ENCODE measurements around the gene E2F1.
A peak's percentile ranks its signal among the peaks of the same experiment; 100 is the strongest.

Gene E2F1

DNA sequence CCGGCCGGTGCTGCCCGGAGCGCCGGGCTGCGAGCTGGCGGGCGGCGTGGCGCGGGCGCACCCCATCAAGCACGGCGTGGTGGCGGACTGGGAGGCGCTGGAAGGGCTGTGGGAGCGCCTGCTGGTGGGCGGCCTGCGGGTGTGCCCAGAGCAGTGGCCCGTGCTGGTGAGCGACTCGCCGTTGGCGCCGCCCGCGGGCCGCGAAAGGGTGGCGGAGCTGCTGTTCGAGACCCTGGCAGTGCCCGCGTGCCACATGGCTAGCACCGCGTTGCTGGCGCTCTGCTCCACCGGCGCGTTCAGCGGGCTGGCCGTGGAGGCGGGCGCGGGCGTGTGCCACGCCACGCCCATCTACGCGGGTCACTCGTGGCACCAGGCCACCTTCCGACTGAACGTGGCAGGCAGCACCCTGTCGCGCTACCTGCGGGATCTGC, 18.9 kb downstream of the E2F1 start:
- Histone ChIP-seq H3K27ac (ENCODE audit: low read depth, low read length) (no peak overlapping the region), H2BK5ac (ENCODE audit: low read depth, low read length, poor library complexity) (no peak overlapping the region), H3K23ac (ENCODE audit: low read length) (no peak overlapping the region), H4K8ac (ENCODE audit: low read depth, low read length) (no peak overlapping the region), H3K9me3 (ENCODE audit: insufficient read depth, low read depth, low read length) (no peaks in the 10 kb centered on the region), H3K4me3 (ENCODE audit: low read depth, low read length) (peak overlapping the region; percentile 57), H3K79me1 (ENCODE audit: low read length) (peaks cover 10% of the 10 kb centered on the region), H3K4me2 (ENCODE audit: low read length) (peak overlapping the region; percentile 55), H3K36me3 (ENCODE audit: control insufficient read depth in 1 of 2, insufficient read depth in 2 of 2, low read length in 2 of 2) (peaks cover 42 to 52% of the 10 kb centered on the region in 2 experiments), H2AK5ac (ENCODE audit: low read length) (no peak overlapping the region), H3K18ac (ENCODE audit: low read length) (no peak overlapping the region), H3K4me1 (ENCODE audit: control insufficient read depth in 1 of 2, insufficient read depth in 2 of 2, low read length in 2 of 2) (peaks cover 11 to 12% of the 10 kb centered on the region in 2 experiments), H3K14ac (ENCODE audit: low read length) (no peak overlapping the region), H3K27me3 (ENCODE audit: insufficient read depth, low read length) (no peaks in the 10 kb centered on the region), H3K9ac (ENCODE audit: low read length) (no peak overlapping the region), H2BK120ac (ENCODE audit: insufficient read depth, low read length, poor library complexity) (no peak overlapping the region), H3K79me2 (ENCODE audit: control insufficient read depth, insufficient read depth, low read length, poor library complexity) (peaks cover 7% of the 10 kb centered on the region), H3K4ac (ENCODE audit: low read depth, low read length) (no peak overlapping the region), H2AFZ (ENCODE audit: insufficient read depth, low read length, poor library complexity) (no peak overlapping the region), H4K12ac (ENCODE audit: low read depth, low read length) (no peak overlapping the region), H2BK12ac (ENCODE audit: low read length) (no peak overlapping the region), H4K91ac (ENCODE audit: low read depth, low read length) (no peak overlapping the region)
- WGBS (ENCODE audit: extremely low coverage, insufficient coverage, insufficient read length) = no CpG with 5 or more reads among the region's 55 CpGs
- peak in 1 of 2 donors; percentile 47 for DNase-seq

DNA sequence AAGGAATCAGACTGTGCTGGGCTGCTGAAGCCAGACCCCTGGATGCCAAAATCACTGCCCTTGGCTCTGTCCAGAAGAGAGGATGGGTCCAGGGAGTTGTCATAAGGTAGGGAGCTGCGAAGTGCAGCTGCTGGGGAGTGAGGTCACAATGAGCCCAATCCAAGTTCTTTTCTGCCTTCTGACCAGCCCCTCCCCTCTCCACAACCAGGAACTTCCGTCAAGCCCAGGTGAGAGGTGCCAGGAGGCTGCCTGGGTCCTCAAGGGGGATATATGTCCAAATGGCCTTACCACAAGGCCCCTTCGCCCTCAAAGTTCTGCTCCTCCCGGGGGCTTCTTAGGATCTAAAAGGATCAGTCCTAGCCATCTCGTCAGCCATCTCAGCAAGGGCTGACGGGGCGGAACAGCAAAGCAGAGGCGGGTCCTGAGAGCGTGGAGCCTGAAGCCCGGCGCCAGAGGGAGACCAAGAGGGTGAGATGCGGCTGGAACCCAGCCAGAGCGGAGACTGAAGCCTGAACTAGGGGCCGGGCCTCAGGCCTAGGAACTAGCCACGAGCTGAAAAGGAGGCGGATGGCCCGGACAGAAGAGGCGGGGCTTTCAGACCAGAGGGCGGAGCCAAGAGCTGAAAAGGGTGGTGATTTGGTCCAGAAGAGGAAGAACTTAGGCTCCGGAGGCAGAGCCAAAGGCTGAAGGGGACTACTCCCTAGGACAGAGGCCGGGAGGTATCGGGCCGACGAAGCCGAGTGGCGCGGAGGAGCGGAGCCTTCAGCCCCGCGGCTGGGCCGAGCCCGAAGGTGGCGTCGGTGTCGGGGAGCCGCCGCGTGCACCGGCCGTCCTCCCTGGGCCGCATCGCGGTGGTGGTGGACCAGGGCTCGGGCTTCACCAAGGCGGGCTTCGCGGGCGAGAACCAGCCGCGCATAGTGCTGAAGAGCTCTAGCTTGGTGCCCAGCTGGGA, 19.6 kb downstream of the E2F1 start, which contains the start of gene ACTL10:
Gene ACTL10, plus strand, starts transcription at position 651 of the 952 bp plus-strand sequence. CDS start 555 bp downstream, outside the sequence.
- no peak within 1 kb of the TSS for H4K91ac ChIP-seq (ENCODE audit: low read depth, low read length)
- WGBS (ENCODE audit: extremely low coverage, insufficient coverage, insufficient read length) = no CpG with 5 or more reads among the region's 50 CpGs

DNA sequence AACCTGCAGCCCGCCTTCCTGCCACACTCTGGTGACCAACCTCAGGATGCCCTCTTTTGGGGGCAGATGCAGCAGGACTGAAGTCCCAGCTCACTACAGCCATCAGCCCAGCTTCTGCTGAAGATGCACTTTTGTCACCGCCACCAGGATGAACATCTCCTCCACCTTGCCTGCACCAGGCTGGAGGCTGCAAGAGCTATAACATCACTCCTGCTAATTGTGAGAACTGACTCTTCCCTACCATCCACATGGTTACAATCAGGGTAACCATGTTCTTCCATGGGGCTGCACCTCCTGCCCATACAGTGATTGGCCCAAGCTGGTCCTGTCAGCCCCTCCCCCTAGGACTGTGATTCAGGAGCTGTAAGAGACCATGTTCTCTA, 21.4 kb downstream of the E2F1 start:
- Histone ChIP-seq H3K14ac (ENCODE audit: low read length) (no peak overlapping the region), H3K36me3 (ENCODE audit: control insufficient read depth in 1 of 2, insufficient read depth in 2 of 2, low read length in 2 of 2) (peaks cover 35 to 36% of the 10 kb centered on the region in 2 experiments), H2AK5ac (ENCODE audit: low read length) (no peak overlapping the region), H2AFZ (ENCODE audit: insufficient read depth, low read length, poor library complexity) (no peak overlapping the region), H3K9me3 (ENCODE audit: insufficient read depth, low read depth, low read length) (no peaks in the 10 kb centered on the region), H3K79me2 (ENCODE audit: control insufficient read depth, insufficient read depth, low read length, poor library complexity) (peaks cover 7% of the 10 kb centered on the region), H4K91ac (ENCODE audit: low read depth, low read length) (no peak overlapping the region), H2BK120ac (ENCODE audit: insufficient read depth, low read length, poor library complexity) (no peak overlapping the region), H3K4me3 (ENCODE audit: low read depth, low read length) (no peak overlapping the region), H3K9ac (ENCODE audit: low read length) (no peak overlapping the region), H3K27ac (ENCODE audit: low read depth, low read length) (no peak overlapping the region), H3K23ac (ENCODE audit: low read length) (no peak overlapping the region), H2BK5ac (ENCODE audit: low read depth, low read length, poor library complexity) (no peak overlapping the region), H3K4me1 (ENCODE audit: control insufficient read depth in 1 of 2, insufficient read depth in 2 of 2, low read length in 2 of 2) (peaks cover 11 to 12% of the 10 kb centered on the region in 2 experiments), H3K4ac (ENCODE audit: low read depth, low read length) (no peak overlapping the region), H3K18ac (ENCODE audit: low read length) (no peak overlapping the region), H4K12ac (ENCODE audit: low read depth, low read length) (no peak overlapping the region), H3K79me1 (ENCODE audit: low read length) (peaks cover 10% of the 10 kb centered on the region), H2BK12ac (ENCODE audit: low read length) (no peak overlapping the region), H3K27me3 (ENCODE audit: insufficient read depth, low read length) (no peaks in the 10 kb centered on the region), H3K4me2 (ENCODE audit: low read length) (no peak overlapping the region), H4K8ac (ENCODE audit: low read depth, low read length) (no peak overlapping the region)
- no CpG with 5 or more reads among the region's 2 CpGs for WGBS (ENCODE audit: extremely low coverage, insufficient coverage, insufficient read length)
- no peak for DNase-seq

More for the DNA sequence above, 19.6 kb downstream of the E2F1 start, which contains the start of gene ACTL10:
- Histone ChIP-seq H3K4me1 (ENCODE audit: control insufficient read depth in 1 of 2, insufficient read depth in 2 of 2, low read length in 2 of 2) (peaks cover 11 to 12% of the 10 kb centered on the region in 2 experiments), H3K18ac (ENCODE audit: low read length) (no peak within 1 kb of the TSS), H3K23ac (ENCODE audit: low read length) (no peak within 1 kb of the TSS), H3K27ac (ENCODE audit: low read depth, low read length) (no peak within 1 kb of the TSS), H4K12ac (ENCODE audit: low read depth, low read length) (no peak within 1 kb of the TSS), H4K8ac (ENCODE audit: low read depth, low read length) (no peak within 1 kb of the TSS), H3K4me2 (ENCODE audit: low read length) (peak within 1 kb of the TSS; percentile 55), H3K27me3 (ENCODE audit: insufficient read depth, low read length) (no peaks in the 10 kb centered on the region), H3K4me3 (ENCODE audit: low read depth, low read length) (peak within 1 kb of the TSS; percentile 57), H3K9ac (ENCODE audit: low read length) (no peak within 1 kb of the TSS), H3K4ac (ENCODE audit: low read depth, low read length) (no peak within 1 kb of the TSS), H2BK5ac (ENCODE audit: low read depth, low read length, poor library complexity) (no peak within 1 kb of the TSS), H3K79me1 (ENCODE audit: low read length) (peaks cover 10% of the 10 kb centered on the region), H2AFZ (ENCODE audit: insufficient read depth, low read length, poor library complexity) (no peak within 1 kb of the TSS), H3K36me3 (ENCODE audit: control insufficient read depth in 1 of 2, insufficient read depth in 2 of 2, low read length in 2 of 2) (peaks cover 42 to 46% of the 10 kb centered on the region in 2 experiments), H2BK12ac (ENCODE audit: low read length) (no peak within 1 kb of the TSS), H3K9me3 (ENCODE audit: insufficient read depth, low read depth, low read length) (no peaks in the 10 kb centered on the region), H3K14ac (ENCODE audit: low read length) (no peak within 1 kb of the TSS), H2AK5ac (ENCODE audit: low read length) (no peak within 1 kb of the TSS), H3K79me2 (ENCODE audit: control insufficient read depth, insufficient read depth, low read length, poor library complexity) (peaks cover 7% of the 10 kb centered on the region), H2BK120ac (ENCODE audit: insufficient read depth, low read length, poor library complexity) (no peak within 1 kb of the TSS)
- peak; percentile 93 to 94 for DNase-seq

DNA sequence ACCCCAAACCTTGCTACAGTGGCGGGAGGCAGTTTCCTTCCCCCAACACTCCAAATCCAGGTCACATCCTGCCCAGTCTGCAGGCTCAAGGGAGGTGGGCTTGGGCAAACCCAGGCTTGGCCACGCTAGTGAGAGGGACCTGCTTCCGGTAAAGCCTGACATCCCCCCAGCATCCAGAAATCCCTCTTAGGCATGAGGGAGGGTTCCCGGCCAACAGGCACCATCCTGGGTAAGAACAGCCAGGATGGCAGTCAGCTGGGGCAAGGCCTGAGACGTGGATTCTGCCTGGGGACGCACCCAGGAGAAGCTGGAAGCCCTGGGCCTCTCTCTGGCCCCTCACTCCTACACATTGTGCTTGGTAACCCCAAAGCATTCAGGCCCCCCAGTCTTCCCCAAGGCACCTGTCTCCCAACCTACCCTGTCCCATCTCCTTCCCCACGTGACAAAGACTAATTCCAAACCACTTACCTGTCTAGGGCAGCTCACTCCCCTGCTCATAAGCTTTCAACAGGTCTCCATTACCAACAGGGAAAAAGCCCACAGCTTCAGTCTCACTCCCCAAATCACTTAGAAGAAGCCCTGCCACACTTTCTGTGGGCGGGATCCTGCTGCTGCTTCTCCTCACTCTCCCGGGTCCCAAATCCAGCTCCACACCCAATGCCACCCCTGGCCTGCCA, 22.0 kb downstream of the E2F1 start:
- no peaks in the 10 kb centered on the region for H3K9me3 ChIP-seq (ENCODE audit: insufficient read depth, low read depth, low read length)

More for the DNA sequence above, 22.0 kb downstream of the E2F1 start:
- H3K79me2 ChIP-seq (ENCODE audit: control insufficient read depth, insufficient read depth, low read length, poor library complexity) = peaks cover 7% of the 10 kb centered on the region
- H3K27ac ChIP-seq (ENCODE audit: low read depth, low read length) = peak overlapping the region; percentile 53
- peak overlapping the region; percentile 94 for H3K14ac ChIP-seq (ENCODE audit: low read length)
- H2BK12ac ChIP-seq (ENCODE audit: low read length) = peak overlapping the region; percentile 11
- H2AK5ac ChIP-seq (ENCODE audit: low read length) = peak overlapping the region; percentile 16
- H3K18ac ChIP-seq (ENCODE audit: low read length) = peak overlapping the region; percentile 87
- H2BK120ac ChIP-seq (ENCODE audit: insufficient read depth, low read length, poor library complexity) = peak overlapping the region; percentile 85
- peak overlapping the region; percentile 71 for H3K4ac ChIP-seq (ENCODE audit: low read depth, low read length)
- H3K4me1 ChIP-seq (ENCODE audit: control insufficient read depth in 1 of 2, insufficient read depth in 2 of 2, low read length in 2 of 2) = peaks cover 11 to 12% of the 10 kb centered on the region in 2 experiments
- no peak overlapping the region for H3K23ac ChIP-seq (ENCODE audit: low read length)
- peak overlapping the region; percentile 90 for H3K4me2 ChIP-seq (ENCODE audit: low read length)
- H4K91ac ChIP-seq (ENCODE audit: low read depth, low read length) = peak overlapping the region; percentile 97
- H4K8ac ChIP-seq (ENCODE audit: low read depth, low read length) = peak overlapping the region; percentile 99
- H3K27me3 ChIP-seq (ENCODE audit: insufficient read depth, low read length) = no peaks in the 10 kb centered on the region
- no peak for DNase-seq
- peaks cover 35 to 36% of the 10 kb centered on the region in 2 experiments for H3K36me3 ChIP-seq (ENCODE audit: control insufficient read depth in 1 of 2, insufficient read depth in 2 of 2, low read length in 2 of 2)
- peak overlapping the region; percentile 95 for H4K12ac ChIP-seq (ENCODE audit: low read depth, low read length)
- H3K9ac ChIP-seq (ENCODE audit: low read length) = peak overlapping the region; percentile 83
- H2BK5ac ChIP-seq (ENCODE audit: low read depth, low read length, poor library complexity) = peak overlapping the region; percentile 75
- H3K4me3 ChIP-seq (ENCODE audit: low read depth, low read length) = peak overlapping the region; percentile 91
- H2AFZ ChIP-seq (ENCODE audit: insufficient read depth, low read length, poor library complexity) = peak overlapping the region; percentile 87
- no CpG with 5 or more reads among the region's 9 CpGs for WGBS (ENCODE audit: extremely low coverage, insufficient coverage, insufficient read length)
- peaks cover 10% of the 10 kb centered on the region for H3K79me1 ChIP-seq (ENCODE audit: low read length)

Measured in trophoblast cell (in vitro differentiated cells and primary cell).